ENCODE measurements around the gene NOS1AP.
A peak's percentile ranks its signal among the peaks of the same experiment; 100 is the strongest.

The NOS1AP gene

GRCh38 chr1:162214202-162214601 is 144.7 kb downstream of the NOS1AP start:
- H3K4me1 ChIP-seq (ENCODE audit: control insufficient read depth in 1 of 2, insufficient read depth in 1 of 2, low read depth in 1 of 2, low read length in 1 of 2) = peaks cover 12 to 14% of the 10 kb centered on the region in 2 experiments
- H3K27ac ChIP-seq = no peak overlapping the region
- H3K4me3 ChIP-seq (ENCODE audit: low read depth in 1 of 2, low read length in 1 of 2) = no peak overlapping the region
- TF ChIP-seq CTCF (IDR thresholded peaks at IDR 0.05) = no peak
- H3K9me3 ChIP-seq = no peaks in the 10 kb centered on the region
- no peaks in the 10 kb centered on the region for H3K27me3 ChIP-seq
- no peaks in the 10 kb centered on the region for H3K36me3 ChIP-seq

- Histone ChIP-seq H3K27me3 (no peaks in the 10 kb centered on the region), H3K9me3 (no peaks in the 10 kb centered on the region), H3K4me1 (ENCODE audit: control insufficient read depth in 1 of 2, insufficient read depth in 1 of 2, low read depth in 1 of 2, low read length in 1 of 2) (peaks cover 11 to 12% of the 10 kb centered on the region in 2 experiments), H3K36me3 (no peaks in the 10 kb centered on the region), H3K4me3 (ENCODE audit: low read depth in 1 of 2, low read length in 1 of 2) (no peak overlapping the region), H3K27ac (no peak overlapping the region)
- TF ChIP-seq CTCF (IDR thresholded peaks at IDR 0.05) = no peak
These were observed 146.4 kb downstream of the NOS1AP start for GRCh38 chr1:162215902-162216301.

GRCh38 chr1:162216604-162217003 is 147.1 kb downstream of the NOS1AP start:
- TF ChIP-seq CTCF (IDR thresholded peaks at IDR 0.05) = no peak
- Histone ChIP-seq H3K36me3 (no peaks in the 10 kb centered on the region), H3K9me3 (no peaks in the 10 kb centered on the region), H3K27ac (no peak overlapping the region), H3K27me3 (no peaks in the 10 kb centered on the region), H3K4me1 (ENCODE audit: control insufficient read depth in 1 of 2, insufficient read depth in 1 of 2, low read depth in 1 of 2, low read length in 1 of 2) (peaks cover 11 to 13% of the 10 kb centered on the region in 2 experiments), H3K4me3 (ENCODE audit: low read depth in 1 of 2, low read length in 1 of 2) (no peak overlapping the region)

- Histone ChIP-seq H3K4me1 (ENCODE audit: control insufficient read depth in 1 of 2, insufficient read depth in 1 of 2, low read depth in 1 of 2, low read length in 1 of 2) (peaks cover 15 to 24% of the 10 kb centered on the region in 2 experiments), H3K4me3 (ENCODE audit: low read depth in 1 of 2, low read length in 1 of 2) (no peak overlapping the region), H3K36me3 (no peaks in the 10 kb centered on the region), H3K9me3 (no peaks in the 10 kb centered on the region), H3K27me3 (no peaks in the 10 kb centered on the region), H3K27ac (peak overlapping the region; percentile 46)
- TF ChIP-seq CTCF (IDR thresholded peaks at IDR 0.05) = no peak
These were observed 148.2 kb downstream of the NOS1AP start for GRCh38 chr1:162217706-162218105.

- H3K27me3 ChIP-seq = no peaks in the 10 kb centered on the region
- H3K9me3 ChIP-seq = no peaks in the 10 kb centered on the region
- H3K4me3 ChIP-seq (ENCODE audit: low read depth in 1 of 2, low read length in 1 of 2) = no peak overlapping the region
- peaks cover 15 to 24% of the 10 kb centered on the region in 2 experiments for H3K4me1 ChIP-seq (ENCODE audit: control insufficient read depth in 1 of 2, insufficient read depth in 1 of 2, low read depth in 1 of 2, low read length in 1 of 2)
- H3K27ac ChIP-seq = no peak overlapping the region
- no peaks in the 10 kb centered on the region for H3K36me3 ChIP-seq
- TF ChIP-seq CTCF (IDR thresholded peaks at IDR 0.05) = no peak
These were observed 149.1 kb downstream of the NOS1AP start for GRCh38 chr1:162218546-162218945.

- no peaks in the 10 kb centered on the region for H3K27me3 ChIP-seq
- no peak for TF ChIP-seq CTCF (IDR thresholded peaks at IDR 0.05)
- no peaks in the 10 kb centered on the region for H3K9me3 ChIP-seq
- H3K4me1 ChIP-seq (ENCODE audit: control insufficient read depth in 1 of 2, insufficient read depth in 1 of 2, low read depth in 1 of 2, low read length in 1 of 2) = peaks cover 15 to 24% of the 10 kb centered on the region in 2 experiments
- H3K4me3 ChIP-seq (ENCODE audit: low read depth in 1 of 2, low read length in 1 of 2) = no peak overlapping the region
- H3K27ac ChIP-seq = no peak overlapping the region
- H3K36me3 ChIP-seq = no peaks in the 10 kb centered on the region
These were observed 149.5 kb downstream of the NOS1AP start for GRCh38 chr1:162218975-162219374.
